H54 (cell line): ENCODE measurements around the gene TBC1D24.
"Not testable (repeated sequence)": the region's sequence is repeated elsewhere in the genome, so short reads cannot be mapped to it uniquely, and the experiment has no call there.

Experiments
- DNase-seq: peaks from one replicate; pipeline ENCODE4 v3.0.0; 2011; ENCODE audit warnings: low spot score, mixed read lengths; ENCODE audit not compliant: insufficient read length
- FAIRE-seq: peaks from 3 replicates; lab custom pipeline; 2011; peaks lifted over from hg19 to GRCh38; lab: Jason Lieb, UNC
- POLR2A ChIP-seq: IDR thresholded peaks from 2 replicates; pipeline ENCODE4 v1.6.1; 2011; ENCODE audit warnings: low read depth, mild to moderate bottlenecking, low read length

The TBC1D24 gene

GRCh38 chr16:2475413-2476344, 752 bp downstream of the TBC1D24 start:
- FAIRE-seq (no peak), DNase-seq (no peak)
- no peak for TF ChIP-seq POLR2A

- FAIRE-seq (no peak), DNase-seq (no peak)
- no peak for TF ChIP-seq POLR2A
Observed at GRCh38 chr16:2476345-2476720, 1.4 kb downstream of the TBC1D24 start.

GRCh38 chr16:2476741-2477140, 1.8 kb downstream of the TBC1D24 start:
- DNase-seq (no peak), FAIRE-seq (no peak)
- no peak for TF ChIP-seq POLR2A

- FAIRE-seq (no peak), DNase-seq (no peak)
- no peak for TF ChIP-seq POLR2A
Observed at GRCh38 chr16:2477327-2477726, 2.4 kb downstream of the TBC1D24 start.

GRCh38 chr16:2478279-2478678, 3.4 kb downstream of the TBC1D24 start:
- FAIRE-seq (no peak), DNase-seq (no peak)
- TF ChIP-seq POLR2A: no peak

- DNase-seq, FAIRE-seq: not testable (repeated sequence)
Observed at GRCh38 chr16:2479996-2480395, 5.1 kb downstream of the TBC1D24 start.

GRCh38 chr16:2480948-2481347, 6.0 kb downstream of the TBC1D24 start:
- FAIRE-seq (no peak), DNase-seq (no peak)
- no peak for TF ChIP-seq POLR2A

GRCh38 chr16:2481676-2482075, 6.7 kb downstream of the TBC1D24 start:
- no peak for TF ChIP-seq POLR2A
- FAIRE-seq: no peak
- DNase-seq: no peak

GRCh38 chr16:2482249-2482648, 7.3 kb downstream of the TBC1D24 start:
- TF ChIP-seq POLR2A: no peak
- no peak for FAIRE-seq
- no peak for DNase-seq

GRCh38 chr16:2482708-2483534, 8.0 kb downstream of the TBC1D24 start:
- no peak for DNase-seq
- TF ChIP-seq POLR2A: no peak

GRCh38 chr16:2483939-2484897, 9.3 kb downstream of the TBC1D24 start:
- FAIRE-seq: no peak
- no peak for TF ChIP-seq POLR2A
- DNase-seq: no peak

More at GRCh38 chr16:2482708-2483534, 8.0 kb downstream of the TBC1D24 start:
- no peak for FAIRE-seq

GRCh38 chr16:2484898-2485508, 10.1 kb downstream of the TBC1D24 start:
- DNase-seq: no peak
- no peak for TF ChIP-seq POLR2A
- FAIRE-seq: no peak
